Transverse colon (tissue), 3 donors: ENCODE measurements around the gene ADAM11.

Experiments used
- POLR2A ChIP-seq: fragments of 450-650 bp; IDR thresholded peaks from one replicate; pipeline ENCODE4 v1.6.1; 2016; ENCODE audit warnings: antibody characterized with exemption, mild to moderate bottlenecking, moderate library complexity
- TF ChIP-seq, protein P1 (sequence below), 5 experiments: fragments of 200-600 bp in 3 of 5; fragments of 450-650 bp in 2 of 5; sonication (generic) in 3 of 5; IDR thresholded peaks; 1 replicate in 2 of 5; 2 replicates in 3 of 5; pipeline ENCODE4 v1.5.1; 2016 to 2017; ENCODE audit warnings: antibody characterized with exemption in 5 of 5, inconsistent platforms in 3 of 5, mild to moderate bottlenecking in 2 of 5, moderate library complexity in 1 of 5

DNA sequence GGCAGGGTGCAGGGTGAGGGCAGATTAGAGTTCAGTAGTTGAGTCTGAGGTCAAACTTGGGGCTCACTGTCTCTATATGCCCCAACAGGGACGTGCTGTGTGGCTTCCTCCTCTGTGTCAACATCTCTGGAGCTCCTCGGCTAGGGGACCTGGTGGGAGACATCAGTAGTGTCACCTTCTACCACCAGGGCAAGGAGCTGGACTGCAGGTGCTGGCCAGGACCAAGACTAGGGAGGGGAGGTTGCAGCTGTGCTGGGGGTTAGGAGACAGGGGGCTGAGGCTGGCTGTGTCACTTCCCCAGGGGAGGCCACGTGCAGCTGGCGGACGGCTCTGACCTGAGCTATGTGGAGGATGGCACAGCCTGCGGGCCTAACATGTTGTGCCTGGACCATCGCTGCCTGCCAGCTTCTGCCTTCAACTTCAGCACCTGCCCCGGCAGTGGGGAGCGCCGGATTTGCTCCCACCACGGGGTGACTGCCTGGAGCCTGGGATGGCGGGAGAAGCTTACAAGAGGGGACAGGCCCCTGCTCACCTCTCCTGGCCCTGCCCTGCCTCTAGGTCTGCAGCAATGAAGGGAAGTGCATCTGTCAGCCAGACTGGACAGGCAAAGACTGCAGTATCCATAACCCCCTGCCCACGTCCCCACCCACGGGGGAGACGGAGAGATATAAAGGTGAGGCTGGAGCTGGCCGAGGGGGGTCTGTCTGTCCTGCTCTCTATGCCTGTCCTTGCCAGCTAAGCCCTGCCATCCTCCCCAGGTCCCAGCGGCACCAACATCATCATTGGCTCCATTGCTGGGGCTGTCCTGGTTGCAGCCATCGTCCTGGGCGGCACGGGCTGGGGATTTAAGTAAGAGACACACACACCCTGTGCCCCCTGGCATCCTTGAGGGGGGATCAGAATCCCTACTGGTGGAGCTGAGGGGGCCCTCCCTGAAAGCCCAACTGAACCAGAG lies 18.9 kb downstream of the ADAM11 start:
- TF ChIP-seq, protein P1, sequence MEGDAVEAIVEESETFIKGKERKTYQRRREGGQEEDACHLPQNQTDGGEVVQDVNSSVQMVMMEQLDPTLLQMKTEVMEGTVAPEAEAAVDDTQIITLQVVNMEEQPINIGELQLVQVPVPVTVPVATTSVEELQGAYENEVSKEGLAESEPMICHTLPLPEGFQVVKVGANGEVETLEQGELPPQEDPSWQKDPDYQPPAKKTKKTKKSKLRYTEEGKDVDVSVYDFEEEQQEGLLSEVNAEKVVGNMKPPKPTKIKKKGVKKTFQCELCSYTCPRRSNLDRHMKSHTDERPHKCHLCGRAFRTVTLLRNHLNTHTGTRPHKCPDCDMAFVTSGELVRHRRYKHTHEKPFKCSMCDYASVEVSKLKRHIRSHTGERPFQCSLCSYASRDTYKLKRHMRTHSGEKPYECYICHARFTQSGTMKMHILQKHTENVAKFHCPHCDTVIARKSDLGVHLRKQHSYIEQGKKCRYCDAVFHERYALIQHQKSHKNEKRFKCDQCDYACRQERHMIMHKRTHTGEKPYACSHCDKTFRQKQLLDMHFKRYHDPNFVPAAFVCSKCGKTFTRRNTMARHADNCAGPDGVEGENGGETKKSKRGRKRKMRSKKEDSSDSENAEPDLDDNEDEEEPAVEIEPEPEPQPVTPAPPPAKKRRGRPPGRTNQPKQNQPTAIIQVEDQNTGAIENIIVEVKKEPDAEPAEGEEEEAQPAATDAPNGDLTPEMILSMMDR (IDR thresholded peaks at IDR 0.05), result no peak
- TF ChIP-seq POLR2A, result no peak
